Loucy (cell line): ENCODE data around the gene BRICD5.

Experiments used
- H2AFZ ChIP-seq: fragments of 200-600 bp; sonication (generic); 2 replicates; pipeline ENCODE4 v1.6.0; 2016; ENCODE audit warnings: antibody characterized with exemption, mild to moderate bottlenecking, low read length, moderate library complexity
- H3F3A ChIP-seq: fragments of 200-600 bp; 2 replicates; pipeline ENCODE4 v1.6.0; 2016; ENCODE audit warnings: antibody characterized with exemption, low read depth, mild to moderate bottlenecking
- H3K27me3 ChIP-seq: fragments of 200-600 bp; sonication (generic); 2 replicates; pipeline ENCODE4 v1.6.1; 2014; ENCODE audit warnings: low read length, mild to moderate bottlenecking; ENCODE audit not compliant: insufficient read depth, poor library complexity, severe bottlenecking
- H3K36me3 ChIP-seq: fragments of 200-600 bp; sonication (generic); 2 replicates; pipeline ENCODE4 v1.6.1; 2016; ENCODE audit warnings: low read length; ENCODE audit not compliant: insufficient read depth
- H3K4me1 ChIP-seq: fragments of 200-600 bp; sonication (generic); 2 replicates; pipeline ENCODE4 v1.5.1; 2014; ENCODE audit warnings: low read length, mild to moderate bottlenecking; ENCODE audit not compliant: insufficient read depth, poor library complexity, severe bottlenecking
- H3K4me2 ChIP-seq: fragments of 200-600 bp; sonication (generic); 2 replicates; pipeline ENCODE4 v1.6.0; 2014; ENCODE audit warnings: antibody characterized with exemption, low read length, low read depth, mild to moderate bottlenecking; ENCODE audit not compliant: poor library complexity, severe bottlenecking
- H3K4me3 ChIP-seq: fragments of 200-600 bp; sonication (generic); 2 replicates; pipeline ENCODE4 v1.5.1; 2014; ENCODE audit warnings: low read length, mild to moderate bottlenecking, mixed read lengths; ENCODE audit not compliant: poor library complexity, severe bottlenecking
- H3K79me2 ChIP-seq: fragments of 200-600 bp; sonication (generic); 2 replicates; pipeline ENCODE4 v1.6.1; 2014; ENCODE audit warnings: low read length; ENCODE audit not compliant: insufficient read depth
- H3K9ac ChIP-seq: fragments of 200-600 bp; sonication (generic); 2 replicates; pipeline ENCODE4 v1.6.0; 2014; ENCODE audit warnings: mild to moderate bottlenecking, low read depth, low read length, moderate library complexity; ENCODE audit not compliant: poor library complexity, severe bottlenecking
- H3K9me2 ChIP-seq: fragments of 200-600 bp; sonication (generic); replicated peaks from 2 replicates; pipeline ENCODE4 v1.6.1; 2016; ENCODE audit warnings: low read depth, low read length, mixed read lengths
- H3K9me3 ChIP-seq: fragments of 200-600 bp; sonication (generic); 2 replicates; pipeline ENCODE4 v1.6.1; 2014; ENCODE audit warnings: mild to moderate bottlenecking, antibody characterized with exemption, low read length, low read depth; ENCODE audit not compliant: insufficient read depth
- H4K20me1 ChIP-seq: fragments of 200-600 bp; sonication (generic); 2 replicates; pipeline ENCODE4 v1.6.0; 2014; ENCODE audit warnings: antibody characterized with exemption, low read length, mild to moderate bottlenecking; ENCODE audit not compliant: insufficient read depth, poor library complexity, severe bottlenecking
- EZH2phosphoT487 ChIP-seq: fragments of 200-600 bp; IDR thresholded peaks from 2 replicates; pipeline ENCODE4 v1.6.1; 2018; ENCODE audit warnings: antibody characterized with exemption, mild to moderate bottlenecking, moderate library complexity, borderline replicate concordance
- TF ChIP-seq, protein P1 (sequence below): fragments of 200-600 bp; sonication (generic); conservative IDR thresholded peaks from 2 replicates; pipeline ENCODE4 v1.5.1; 2014; ENCODE audit warnings: mild to moderate bottlenecking, antibody characterized with exemption, low read length

BRICD5 gene

GRCh38 chr16:2233046-2233775 lies 22.5 kb upstream of the BRICD5 start:
- TF ChIP-seq, protein P1, sequence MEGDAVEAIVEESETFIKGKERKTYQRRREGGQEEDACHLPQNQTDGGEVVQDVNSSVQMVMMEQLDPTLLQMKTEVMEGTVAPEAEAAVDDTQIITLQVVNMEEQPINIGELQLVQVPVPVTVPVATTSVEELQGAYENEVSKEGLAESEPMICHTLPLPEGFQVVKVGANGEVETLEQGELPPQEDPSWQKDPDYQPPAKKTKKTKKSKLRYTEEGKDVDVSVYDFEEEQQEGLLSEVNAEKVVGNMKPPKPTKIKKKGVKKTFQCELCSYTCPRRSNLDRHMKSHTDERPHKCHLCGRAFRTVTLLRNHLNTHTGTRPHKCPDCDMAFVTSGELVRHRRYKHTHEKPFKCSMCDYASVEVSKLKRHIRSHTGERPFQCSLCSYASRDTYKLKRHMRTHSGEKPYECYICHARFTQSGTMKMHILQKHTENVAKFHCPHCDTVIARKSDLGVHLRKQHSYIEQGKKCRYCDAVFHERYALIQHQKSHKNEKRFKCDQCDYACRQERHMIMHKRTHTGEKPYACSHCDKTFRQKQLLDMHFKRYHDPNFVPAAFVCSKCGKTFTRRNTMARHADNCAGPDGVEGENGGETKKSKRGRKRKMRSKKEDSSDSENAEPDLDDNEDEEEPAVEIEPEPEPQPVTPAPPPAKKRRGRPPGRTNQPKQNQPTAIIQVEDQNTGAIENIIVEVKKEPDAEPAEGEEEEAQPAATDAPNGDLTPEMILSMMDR: no peak
- TF ChIP-seq EZH2phosphoT487: no peak
- H3F3A ChIP-seq: no peaks in the 10 kb centered on the region
- H3K9ac ChIP-seq: no peak overlapping the region
- H3K79me2 ChIP-seq: no peaks in the 10 kb centered on the region
- no peaks in the 10 kb centered on the region for H4K20me1 ChIP-seq
- no peaks in the 10 kb centered on the region for H3K9me2 ChIP-seq
- no peaks in the 10 kb centered on the region for H3K4me1 ChIP-seq
- H3K9me3 ChIP-seq: no peaks in the 10 kb centered on the region
- no peaks in the 10 kb centered on the region for H3K27me3 ChIP-seq
- no peak overlapping the region for H2AFZ ChIP-seq
- no peak overlapping the region for H3K4me3 ChIP-seq
- H3K36me3 ChIP-seq: no peaks in the 10 kb centered on the region; the same call in 1 of the 2 replicates
- no peak overlapping the region for H3K4me2 ChIP-seq

GRCh38 chr16:2232094-2232990 lies 21.7 kb upstream of the BRICD5 start:
- H3F3A ChIP-seq: no peaks in the 10 kb centered on the region
- H3K27me3 ChIP-seq: no peaks in the 10 kb centered on the region
- H3K9ac ChIP-seq: no peak overlapping the region
- H3K4me3 ChIP-seq: no peak overlapping the region
- H3K4me1 ChIP-seq: no peaks in the 10 kb centered on the region
- H3K36me3 ChIP-seq: no peaks in the 10 kb centered on the region; the same call in 1 of the 2 replicates
- TF ChIP-seq, protein P1: no peak
- TF ChIP-seq EZH2phosphoT487: no peak
- no peaks in the 10 kb centered on the region for H3K9me3 ChIP-seq
- peaks cover 5% of the 10 kb centered on the region; the same call in 1 of the 2 replicates for H3K79me2 ChIP-seq
- no peak overlapping the region for H3K4me2 ChIP-seq
- H2AFZ ChIP-seq: no peak overlapping the region
- H4K20me1 ChIP-seq: no peaks in the 10 kb centered on the region
- no peaks in the 10 kb centered on the region for H3K9me2 ChIP-seq

GRCh38 chr16:2231016-2231931 lies 20.6 kb upstream of the BRICD5 start:
- H3K9me2 ChIP-seq: no peaks in the 10 kb centered on the region
- TF ChIP-seq, protein P1: no peak
- TF ChIP-seq EZH2phosphoT487: no peak
- H3K4me1 ChIP-seq: no peaks in the 10 kb centered on the region
- H3K9me3 ChIP-seq: no peaks in the 10 kb centered on the region
- H3K79me2 ChIP-seq: peaks cover 13% of the 10 kb centered on the region; the same call in 1 of the 2 replicates
- no peak overlapping the region for H3K4me3 ChIP-seq
- H4K20me1 ChIP-seq: no peaks in the 10 kb centered on the region
- H3F3A ChIP-seq: no peaks in the 10 kb centered on the region
- no peak overlapping the region for H3K9ac ChIP-seq
- no peak overlapping the region for H2AFZ ChIP-seq
- no peak overlapping the region for H3K4me2 ChIP-seq
- H3K36me3 ChIP-seq: no peaks in the 10 kb centered on the region; the same call in 1 of the 2 replicates
- no peaks in the 10 kb centered on the region for H3K27me3 ChIP-seq
